C4-2B (cell line): Measurements from ENCODE around the gene WNT7A.
"Not testable (repeated sequence)": the region's sequence is repeated elsewhere in the genome, so short reads cannot be mapped to it uniquely, and the experiment has no call there.

Experiments
- H3K27ac ChIP-seq: fragments of 450-650 bp; 2 replicates; pipeline ENCODE4 v1.5.1; 2017
- ZFX ChIP-seq: fragments of 450-650 bp; IDR thresholded peaks from 2 replicates; pipeline ENCODE4 v1.6.1; 2017
- TF ChIP-seq, protein P1 (sequence below): fragments of 450-650 bp; conservative IDR thresholded peaks from 2 replicates; pipeline ENCODE4 v1.5.1; 2017; ENCODE audit warnings: mild to moderate bottlenecking

WNT7A gene

DNA sequence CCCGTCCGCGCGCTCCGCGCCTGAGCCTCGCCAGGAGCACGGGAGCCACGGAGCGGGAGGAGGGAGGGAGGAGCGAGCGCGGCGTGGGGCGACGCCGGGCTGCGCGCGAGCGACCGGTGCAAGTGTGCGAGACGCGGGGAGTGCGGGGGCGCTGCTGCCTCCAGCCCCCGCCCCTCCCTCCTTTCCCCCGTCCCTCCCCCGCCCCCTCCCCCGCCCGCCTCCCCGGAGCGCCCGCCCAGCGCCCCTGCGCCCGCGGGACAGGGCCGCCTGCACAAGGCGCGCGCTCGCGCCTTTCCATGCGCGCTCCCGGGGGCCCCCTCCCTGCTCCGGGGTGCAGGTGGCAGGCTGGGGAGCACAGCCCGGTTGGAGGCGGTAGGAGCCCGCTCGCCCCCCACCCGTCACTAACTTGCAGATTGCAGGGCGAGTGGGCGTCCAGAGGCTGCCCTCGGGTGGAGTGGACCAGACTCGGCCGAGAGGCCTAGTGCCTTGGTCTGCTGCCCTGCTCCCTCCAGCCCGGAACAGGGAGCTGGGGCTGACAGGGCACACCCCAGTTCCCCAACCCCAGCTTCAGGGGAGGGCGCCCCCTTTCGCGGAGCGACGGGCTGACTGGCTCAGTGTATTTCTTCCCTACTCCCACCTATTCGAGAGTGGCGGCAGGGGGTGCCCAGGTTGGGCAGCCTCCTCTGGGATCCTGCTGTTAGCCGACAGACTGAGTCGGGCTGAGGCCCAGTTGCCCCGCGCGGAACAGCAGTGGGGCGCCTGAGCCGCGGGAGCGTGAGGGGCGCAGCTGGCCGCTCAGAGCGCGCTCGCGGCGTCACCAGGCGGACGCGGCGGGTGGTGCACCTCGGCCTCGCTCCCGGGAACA lies at the start of gene WNT7A:
TSS of gene WNT7A (minus strand) at position 126 of the 865 bp plus-strand sequence. CDS start 255 bp downstream, outside the sequence.
- H3K27ac ChIP-seq, result no peak within 1 kb of the TSS
- TF ChIP-seq, protein P1, sequence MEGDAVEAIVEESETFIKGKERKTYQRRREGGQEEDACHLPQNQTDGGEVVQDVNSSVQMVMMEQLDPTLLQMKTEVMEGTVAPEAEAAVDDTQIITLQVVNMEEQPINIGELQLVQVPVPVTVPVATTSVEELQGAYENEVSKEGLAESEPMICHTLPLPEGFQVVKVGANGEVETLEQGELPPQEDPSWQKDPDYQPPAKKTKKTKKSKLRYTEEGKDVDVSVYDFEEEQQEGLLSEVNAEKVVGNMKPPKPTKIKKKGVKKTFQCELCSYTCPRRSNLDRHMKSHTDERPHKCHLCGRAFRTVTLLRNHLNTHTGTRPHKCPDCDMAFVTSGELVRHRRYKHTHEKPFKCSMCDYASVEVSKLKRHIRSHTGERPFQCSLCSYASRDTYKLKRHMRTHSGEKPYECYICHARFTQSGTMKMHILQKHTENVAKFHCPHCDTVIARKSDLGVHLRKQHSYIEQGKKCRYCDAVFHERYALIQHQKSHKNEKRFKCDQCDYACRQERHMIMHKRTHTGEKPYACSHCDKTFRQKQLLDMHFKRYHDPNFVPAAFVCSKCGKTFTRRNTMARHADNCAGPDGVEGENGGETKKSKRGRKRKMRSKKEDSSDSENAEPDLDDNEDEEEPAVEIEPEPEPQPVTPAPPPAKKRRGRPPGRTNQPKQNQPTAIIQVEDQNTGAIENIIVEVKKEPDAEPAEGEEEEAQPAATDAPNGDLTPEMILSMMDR, result peak; percentile 66
- no peak for TF ChIP-seq ZFX

DNA sequence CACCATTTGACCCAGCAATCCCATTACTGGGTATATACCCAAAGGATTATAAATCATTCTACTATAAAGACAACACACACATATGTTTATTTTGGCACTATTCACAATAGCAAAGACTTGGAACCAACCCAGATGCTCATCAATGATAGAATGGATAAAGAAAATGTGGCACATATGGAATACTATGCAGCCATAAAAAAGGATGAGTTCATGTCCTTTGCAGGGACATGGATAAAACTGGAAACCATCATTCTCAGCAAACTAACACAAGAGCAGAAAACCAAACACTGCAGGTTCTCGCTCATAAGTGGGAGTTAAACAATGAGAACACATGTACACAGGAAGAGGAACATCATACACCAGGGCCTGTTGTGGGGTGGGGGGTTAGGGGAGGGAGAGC lies 48.9 kb upstream of the WNT7A start:
- not testable (repeated sequence) for H3K27ac ChIP-seq

DNA sequence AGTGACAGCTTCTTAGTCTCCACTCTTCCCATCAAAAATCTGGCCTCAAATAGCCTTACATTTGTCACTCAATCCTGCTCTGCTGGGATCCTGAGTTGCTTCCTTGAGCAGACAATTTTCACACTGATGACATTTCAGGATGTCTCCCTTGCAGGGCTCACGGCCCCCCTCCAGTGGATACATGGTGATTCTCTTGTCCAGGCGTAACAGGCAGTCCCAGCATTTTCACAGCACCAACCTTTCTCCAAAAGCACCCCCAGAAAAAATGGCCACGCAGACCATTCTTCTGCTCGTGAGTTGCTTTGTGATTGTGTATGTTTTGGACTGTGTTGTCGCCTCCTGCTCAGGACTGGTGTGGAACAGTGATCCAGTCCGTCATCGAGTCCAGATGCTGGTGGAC lies 47.4 kb upstream of the WNT7A start:
- no peak overlapping the region for H3K27ac ChIP-seq
- TF ChIP-seq, protein P1, result peak; percentile 48
- TF ChIP-seq ZFX, result no peak

DNA sequence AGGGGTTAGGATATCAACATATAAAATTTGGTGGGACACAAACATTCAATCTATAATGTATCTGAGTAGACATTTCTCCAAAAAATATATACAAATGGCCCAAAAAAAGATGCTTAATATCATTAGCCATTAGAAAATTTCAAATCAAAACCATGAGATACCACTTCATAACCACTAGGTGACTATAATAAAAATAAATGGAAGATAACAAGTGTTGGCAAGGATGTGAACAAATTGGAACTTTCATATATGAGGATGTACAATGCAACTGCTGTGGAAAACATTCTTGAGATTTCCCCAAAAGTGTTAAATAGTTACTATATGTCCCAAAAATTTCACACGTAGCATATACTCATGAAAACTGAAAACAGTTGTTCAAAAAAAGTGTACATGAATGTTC lies 36.5 kb upstream of the WNT7A start:
- H3K27ac ChIP-seq, result no peak overlapping the region
- TF ChIP-seq, protein P1, result no peak
- TF ChIP-seq ZFX, result no peak

DNA sequence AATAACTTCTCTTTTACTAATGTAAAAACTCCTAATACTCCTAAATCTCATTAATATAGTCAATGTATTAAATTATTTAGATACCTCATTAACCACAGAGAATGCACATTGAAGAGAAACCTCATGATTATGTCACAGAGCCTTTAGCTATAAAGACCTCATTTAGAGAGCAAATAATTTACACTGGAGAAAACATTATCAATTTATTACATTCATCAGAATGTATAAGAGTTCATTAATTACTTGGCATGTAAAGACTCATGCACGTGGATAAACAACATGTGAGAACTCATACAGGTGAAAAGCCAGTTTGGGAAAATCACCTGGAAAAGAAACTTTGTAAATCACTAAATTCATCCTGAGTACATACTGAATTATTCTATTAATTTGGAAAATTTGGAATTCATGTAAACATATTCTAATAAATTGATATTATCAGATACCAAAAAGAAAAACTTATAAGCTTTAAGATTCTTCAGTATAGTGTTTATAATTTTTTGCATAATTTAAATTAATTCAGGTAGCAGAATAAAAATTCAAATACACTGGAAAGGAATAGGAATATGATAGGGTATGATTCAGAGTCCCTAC lies 22.9 kb upstream of the WNT7A start:
- TF ChIP-seq, protein P1, result no peak
- no peak for TF ChIP-seq ZFX
- no peak overlapping the region for H3K27ac ChIP-seq

DNA sequence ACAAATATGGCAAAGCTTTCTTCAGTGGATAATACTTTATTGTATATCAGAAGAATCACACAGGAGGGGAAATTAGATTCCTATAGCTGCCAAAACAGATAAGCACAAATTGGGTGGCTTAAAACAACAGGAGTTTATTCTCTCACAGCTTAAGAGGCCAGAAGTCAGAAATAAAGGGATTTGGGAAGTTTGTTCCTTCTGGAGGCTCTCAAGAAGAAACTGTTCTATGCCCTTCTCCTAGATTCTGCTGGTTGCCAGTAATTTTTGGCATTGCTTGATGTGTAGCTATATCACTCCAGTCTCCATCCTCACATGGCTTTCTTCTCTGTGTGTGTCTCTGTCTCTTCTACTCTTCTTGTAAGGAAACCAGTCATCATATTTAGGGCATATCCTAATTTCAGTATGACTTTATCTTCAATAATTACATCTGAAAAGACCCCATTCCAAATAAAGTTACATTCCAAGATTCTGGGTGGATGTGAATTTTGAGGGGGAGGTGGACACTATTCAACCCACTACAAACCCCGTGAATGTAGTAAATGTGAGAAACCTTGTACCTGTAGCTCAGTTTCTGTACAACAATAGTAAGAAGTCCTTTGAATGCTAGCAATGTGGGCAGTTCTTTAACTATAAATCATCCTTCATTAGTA lies 22.2 kb upstream of the WNT7A start:
- TF ChIP-seq, protein P1, result no peak
- no peak for TF ChIP-seq ZFX
- H3K27ac ChIP-seq, result no peak overlapping the region

DNA sequence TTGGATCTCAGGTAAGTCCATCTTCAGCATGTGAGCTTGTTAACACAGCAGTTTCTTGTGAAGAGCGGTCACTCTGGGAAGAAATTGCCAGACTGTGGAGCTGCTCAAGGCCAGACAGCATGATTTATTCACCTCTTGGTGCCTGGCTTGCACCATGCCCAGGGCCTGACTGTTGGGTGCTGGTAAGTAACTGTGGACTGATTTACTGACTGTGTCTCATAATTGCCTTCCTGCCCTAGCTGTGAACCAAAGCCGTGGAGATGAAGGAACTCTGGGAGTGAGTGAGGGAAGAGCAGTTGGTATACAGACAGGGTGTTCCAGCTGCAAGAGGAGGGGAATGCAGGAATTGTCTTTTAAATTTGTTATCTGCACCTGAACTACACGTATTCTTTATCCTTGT lies 18.5 kb upstream of the WNT7A start:
- TF ChIP-seq ZFX, result no peak
- TF ChIP-seq, protein P1, result no peak
- no peak overlapping the region for H3K27ac ChIP-seq
